ENCODE results near the gene ZBTB16.

Gene ZBTB16

DNA sequence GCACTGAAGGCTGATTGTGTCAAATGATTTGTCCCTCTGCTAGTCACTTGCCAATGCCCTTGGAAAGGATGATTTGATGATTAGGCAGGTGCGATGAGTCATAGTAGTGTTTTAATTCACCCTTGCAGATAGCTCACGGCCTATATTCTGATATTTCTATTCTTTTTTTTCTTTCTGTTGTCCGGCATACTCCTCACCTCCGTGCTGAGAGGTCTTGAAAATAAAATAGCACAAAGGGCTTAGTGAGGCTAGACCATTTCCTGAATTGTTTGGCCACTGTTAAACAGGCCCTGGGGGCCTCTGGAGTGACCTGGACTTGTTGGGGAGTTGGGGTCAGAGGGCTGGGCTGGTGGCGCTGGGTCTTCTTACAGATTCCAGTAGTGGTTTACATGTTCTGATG is 99.8 kb downstream of the ZBTB16 start:
- TF ChIP-seq, protein P1, sequence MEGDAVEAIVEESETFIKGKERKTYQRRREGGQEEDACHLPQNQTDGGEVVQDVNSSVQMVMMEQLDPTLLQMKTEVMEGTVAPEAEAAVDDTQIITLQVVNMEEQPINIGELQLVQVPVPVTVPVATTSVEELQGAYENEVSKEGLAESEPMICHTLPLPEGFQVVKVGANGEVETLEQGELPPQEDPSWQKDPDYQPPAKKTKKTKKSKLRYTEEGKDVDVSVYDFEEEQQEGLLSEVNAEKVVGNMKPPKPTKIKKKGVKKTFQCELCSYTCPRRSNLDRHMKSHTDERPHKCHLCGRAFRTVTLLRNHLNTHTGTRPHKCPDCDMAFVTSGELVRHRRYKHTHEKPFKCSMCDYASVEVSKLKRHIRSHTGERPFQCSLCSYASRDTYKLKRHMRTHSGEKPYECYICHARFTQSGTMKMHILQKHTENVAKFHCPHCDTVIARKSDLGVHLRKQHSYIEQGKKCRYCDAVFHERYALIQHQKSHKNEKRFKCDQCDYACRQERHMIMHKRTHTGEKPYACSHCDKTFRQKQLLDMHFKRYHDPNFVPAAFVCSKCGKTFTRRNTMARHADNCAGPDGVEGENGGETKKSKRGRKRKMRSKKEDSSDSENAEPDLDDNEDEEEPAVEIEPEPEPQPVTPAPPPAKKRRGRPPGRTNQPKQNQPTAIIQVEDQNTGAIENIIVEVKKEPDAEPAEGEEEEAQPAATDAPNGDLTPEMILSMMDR (IDR thresholded peaks at IDR 0.05; ENCODE audit: insufficient read depth, low read length, poor library complexity, severe bottlenecking): no peak
- no peaks in the 10 kb centered on the region for H3K36me3 ChIP-seq (ENCODE audit: control insufficient read depth, insufficient read depth, low read length)
- H3K27me3 ChIP-seq (replicated peaks; ENCODE audit: control insufficient read depth, insufficient read depth, low read length): no peaks in the 10 kb centered on the region; the same call in none of the 2 replicates
- no peak for DNase-seq (ENCODE audit: extremely low read depth, insufficient read length)
- no peak overlapping the region for H3K4me3 ChIP-seq (replicated peaks; ENCODE audit: low read depth, low read length)

DNA sequence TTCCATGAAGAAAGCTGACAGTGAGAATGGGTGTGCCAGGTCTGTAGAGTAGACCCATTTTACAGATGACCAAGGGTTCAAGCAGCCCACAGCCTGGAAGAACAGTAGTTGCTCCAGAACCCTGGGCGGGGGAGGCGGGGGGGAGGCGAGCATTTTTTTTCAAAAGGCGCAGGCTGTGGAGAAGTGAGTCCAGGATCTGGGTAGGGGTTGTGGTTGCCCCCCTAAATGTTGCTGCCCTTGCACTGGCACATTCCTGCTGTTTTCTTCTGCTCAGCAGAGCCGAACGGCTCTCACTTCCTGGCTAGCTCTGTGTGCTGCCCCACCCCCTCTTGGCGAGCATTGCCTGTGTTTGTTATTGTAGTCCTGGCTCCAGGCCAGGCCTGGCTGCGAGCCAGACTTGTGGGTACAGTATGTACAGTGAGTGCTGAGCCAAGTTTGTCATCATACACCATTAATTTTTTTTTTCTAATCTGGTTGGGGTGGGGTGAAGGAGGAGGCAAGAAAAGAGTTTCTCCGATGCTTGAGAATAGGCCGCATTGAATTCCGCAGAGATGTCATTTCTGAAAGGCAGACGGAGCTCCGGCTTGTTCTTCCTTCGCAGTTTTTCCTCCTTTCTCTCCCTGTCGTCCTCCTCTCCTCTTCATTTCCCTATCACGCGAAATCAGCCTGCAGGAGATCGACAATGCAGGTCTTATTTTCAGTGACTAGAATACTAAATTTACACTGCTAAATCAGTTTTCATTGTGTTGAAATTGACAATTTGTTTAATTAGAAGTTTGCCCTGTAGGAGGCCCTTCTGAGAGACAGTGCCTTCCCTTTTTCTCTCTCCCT is 100.5 kb downstream of the ZBTB16 start:
- no peaks in the 10 kb centered on the region for H3K36me3 ChIP-seq (ENCODE audit: control insufficient read depth, insufficient read depth, low read length)
- DNase-seq (ENCODE audit: extremely low read depth, insufficient read length): peak; percentile 19
- no peak overlapping the region for H3K4me3 ChIP-seq (replicated peaks; ENCODE audit: low read depth, low read length)
- no peaks in the 10 kb centered on the region; the same call in none of the 2 replicates for H3K27me3 ChIP-seq (replicated peaks; ENCODE audit: control insufficient read depth, insufficient read depth, low read length)
- TF ChIP-seq, protein P1 (IDR thresholded peaks at IDR 0.05; ENCODE audit: insufficient read depth, low read length, poor library complexity, severe bottlenecking): no peak

DNA sequence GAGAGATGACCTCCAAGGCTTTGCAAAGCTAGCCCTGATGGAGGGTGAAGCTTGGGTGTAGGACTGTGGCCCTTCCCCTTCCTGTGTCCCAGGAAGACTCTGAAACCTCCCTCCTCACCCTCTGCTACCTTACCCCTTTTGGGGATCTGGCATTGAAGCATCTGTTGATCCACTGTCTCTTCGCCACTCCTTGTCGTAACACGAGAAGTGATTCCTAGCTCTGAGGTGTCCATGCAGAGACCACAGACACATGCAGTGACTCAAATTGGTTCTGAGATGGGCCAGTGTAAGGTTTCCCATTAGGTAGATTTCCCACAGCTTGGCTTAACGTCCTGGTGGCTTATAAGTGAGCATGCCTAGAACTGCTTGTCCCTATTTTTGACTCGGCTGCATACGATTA is 101.4 kb downstream of the ZBTB16 start:
- TF ChIP-seq, protein P1 (IDR thresholded peaks at IDR 0.05; ENCODE audit: insufficient read depth, low read length, poor library complexity, severe bottlenecking): no peak
- no peaks in the 10 kb centered on the region; the same call in none of the 2 replicates for H3K27me3 ChIP-seq (replicated peaks; ENCODE audit: control insufficient read depth, insufficient read depth, low read length)
- no peaks in the 10 kb centered on the region for H3K36me3 ChIP-seq (ENCODE audit: control insufficient read depth, insufficient read depth, low read length)
- H3K4me3 ChIP-seq (replicated peaks; ENCODE audit: low read depth, low read length): no peak overlapping the region
- no peak for DNase-seq (ENCODE audit: extremely low read depth, insufficient read length)

DNA sequence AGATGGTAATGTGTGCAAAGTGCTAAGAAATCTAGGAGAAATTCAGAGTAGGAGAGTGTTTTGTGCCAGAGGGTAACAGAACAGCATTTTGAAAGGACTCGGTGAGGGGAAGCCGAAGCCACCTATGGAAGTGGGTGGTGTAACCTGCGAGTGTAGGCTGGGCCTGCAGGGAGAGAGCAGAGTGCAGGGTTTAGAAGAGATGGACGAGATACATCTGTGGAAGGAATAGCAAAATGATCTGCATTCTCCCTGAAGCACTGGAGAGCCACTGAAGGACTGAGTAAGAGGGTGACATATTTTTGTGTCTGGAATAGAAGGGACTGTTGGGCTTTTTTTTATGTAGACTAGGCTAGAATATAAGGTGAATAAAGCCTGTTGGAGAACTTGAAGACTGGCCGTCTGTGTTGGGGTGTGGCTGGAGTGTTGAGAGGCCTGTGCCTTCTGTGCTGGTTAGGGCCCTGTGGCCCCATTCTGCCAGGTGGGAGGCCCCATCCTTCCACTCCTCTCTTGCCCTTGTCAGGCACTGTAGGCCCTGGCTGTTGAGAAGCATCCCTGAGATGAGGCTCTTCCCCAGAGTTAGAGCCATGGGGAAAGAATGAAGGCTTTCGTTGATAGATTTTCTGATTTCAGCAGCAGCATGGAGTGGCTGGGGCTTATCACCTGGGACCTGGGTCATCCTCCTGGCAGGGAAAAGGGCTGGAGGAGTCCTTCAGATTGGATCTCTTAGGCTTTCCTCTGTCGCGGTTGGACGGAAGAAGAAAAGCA is 102.2 kb downstream of the ZBTB16 start:
- Histone ChIP-seq H3K27me3 (replicated peaks; ENCODE audit: control insufficient read depth, insufficient read depth, low read length) (no peaks in the 10 kb centered on the region; the same call in none of the 2 replicates), H3K4me3 (replicated peaks; ENCODE audit: low read depth, low read length) (no peak overlapping the region), H3K36me3 (ENCODE audit: control insufficient read depth, insufficient read depth, low read length) (no peaks in the 10 kb centered on the region)
- TF ChIP-seq, protein P1 (IDR thresholded peaks at IDR 0.05; ENCODE audit: insufficient read depth, low read length, poor library complexity, severe bottlenecking): no peak
- no peak for DNase-seq (ENCODE audit: extremely low read depth, insufficient read length)

DNA sequence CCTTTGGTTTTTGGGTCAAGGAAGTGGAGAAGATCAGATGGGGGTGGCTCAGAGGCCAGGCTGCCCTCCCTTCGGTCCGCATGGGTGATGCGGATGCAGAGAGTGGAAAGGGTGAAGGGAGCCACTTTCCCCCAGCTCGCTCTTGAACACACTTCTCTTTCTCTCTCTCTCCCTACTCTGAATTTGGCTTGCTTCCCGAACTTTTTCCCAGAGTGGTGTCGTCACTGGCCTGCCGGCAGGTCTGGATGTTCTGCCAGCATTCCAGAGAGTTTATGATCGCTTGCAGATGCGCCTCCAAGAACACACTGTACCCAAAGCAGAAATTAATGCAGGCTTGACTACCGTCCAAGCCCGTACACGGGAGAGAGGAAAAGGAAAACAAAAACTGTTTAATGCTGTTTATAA is 103.2 kb downstream of the ZBTB16 start:
- H3K36me3 ChIP-seq (ENCODE audit: control insufficient read depth, insufficient read depth, low read length): no peaks in the 10 kb centered on the region
- no peaks in the 10 kb centered on the region; the same call in none of the 2 replicates for H3K27me3 ChIP-seq (replicated peaks; ENCODE audit: control insufficient read depth, insufficient read depth, low read length)
- no peak overlapping the region for H3K4me3 ChIP-seq (replicated peaks; ENCODE audit: low read depth, low read length)
- no peak for DNase-seq (ENCODE audit: extremely low read depth, insufficient read length)
- TF ChIP-seq, protein P1 (IDR thresholded peaks at IDR 0.05; ENCODE audit: insufficient read depth, low read length, poor library complexity, severe bottlenecking): no peak
